Measurements from ENCODE around the gene SLC19A1. TPM values are rescaled to one million over a fixed set of nuclear protein-coding genes. Genes with fewer than 3 reads are reported as not detected.

Gene SLC19A1
- total RNA-seq, 1 donor from 2014 or later: 36.8 TPM

DNA sequence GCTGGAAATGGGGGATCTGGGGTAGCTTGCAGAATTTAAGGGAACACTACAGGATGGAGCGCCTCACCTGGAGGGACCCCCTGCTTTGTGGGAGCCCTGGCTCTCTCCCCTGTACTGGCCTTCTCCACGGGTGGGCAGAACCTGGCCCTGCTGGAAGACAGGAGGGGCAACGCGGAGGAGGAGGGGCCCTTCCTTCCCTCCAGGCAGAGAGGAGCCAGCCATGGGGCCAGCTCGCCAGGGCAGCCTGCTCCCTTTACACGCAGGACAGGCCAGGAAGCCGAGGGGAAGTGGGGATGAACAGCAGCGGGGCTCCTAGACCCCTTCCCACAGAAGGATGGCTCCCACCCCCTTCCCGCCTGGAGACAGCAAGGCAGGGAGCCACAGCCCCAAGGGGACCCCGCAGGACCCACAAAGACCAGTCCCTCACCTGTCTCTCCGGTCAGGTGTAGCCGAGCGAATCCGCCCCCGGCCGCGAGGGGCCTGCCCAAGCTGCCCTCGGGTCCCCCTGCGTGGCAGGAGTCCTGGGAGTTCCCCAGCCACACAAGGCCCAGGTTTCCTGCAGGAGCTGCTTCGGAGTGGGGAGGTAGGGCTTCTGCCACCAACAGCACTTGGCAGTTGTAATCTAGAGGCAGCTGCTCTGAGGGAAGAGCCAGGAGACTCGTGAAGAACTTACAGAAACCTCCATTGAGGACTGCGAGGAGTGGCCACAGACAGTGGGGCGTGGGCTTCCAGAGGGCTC, 1.6 kb upstream of the SLC19A1 start:
- DNase-seq (ENCODE audit: low spot score in 2 of 2, unreplicated experiment in 2 of 2): peak in 1 of 2 experiments; percentile 40
- Mint-ChIP-seq H3K27me3 (ENCODE audit: low read depth) (no peaks in the 10 kb centered on the region), H3K4me3 (peak overlapping the region; percentile 65), H3K27ac (peak overlapping the region; percentile 50), H3K36me3 (no peaks in the 10 kb centered on the region), H3K4me1 (peaks cover 37% of the 10 kb centered on the region), H3K9me3 (no peaks in the 10 kb centered on the region)
- TF ChIP-seq, protein P1, sequence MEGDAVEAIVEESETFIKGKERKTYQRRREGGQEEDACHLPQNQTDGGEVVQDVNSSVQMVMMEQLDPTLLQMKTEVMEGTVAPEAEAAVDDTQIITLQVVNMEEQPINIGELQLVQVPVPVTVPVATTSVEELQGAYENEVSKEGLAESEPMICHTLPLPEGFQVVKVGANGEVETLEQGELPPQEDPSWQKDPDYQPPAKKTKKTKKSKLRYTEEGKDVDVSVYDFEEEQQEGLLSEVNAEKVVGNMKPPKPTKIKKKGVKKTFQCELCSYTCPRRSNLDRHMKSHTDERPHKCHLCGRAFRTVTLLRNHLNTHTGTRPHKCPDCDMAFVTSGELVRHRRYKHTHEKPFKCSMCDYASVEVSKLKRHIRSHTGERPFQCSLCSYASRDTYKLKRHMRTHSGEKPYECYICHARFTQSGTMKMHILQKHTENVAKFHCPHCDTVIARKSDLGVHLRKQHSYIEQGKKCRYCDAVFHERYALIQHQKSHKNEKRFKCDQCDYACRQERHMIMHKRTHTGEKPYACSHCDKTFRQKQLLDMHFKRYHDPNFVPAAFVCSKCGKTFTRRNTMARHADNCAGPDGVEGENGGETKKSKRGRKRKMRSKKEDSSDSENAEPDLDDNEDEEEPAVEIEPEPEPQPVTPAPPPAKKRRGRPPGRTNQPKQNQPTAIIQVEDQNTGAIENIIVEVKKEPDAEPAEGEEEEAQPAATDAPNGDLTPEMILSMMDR (IDR thresholded peaks at IDR 0.05; ENCODE audit: unreplicated experiment): no peak

DNA sequence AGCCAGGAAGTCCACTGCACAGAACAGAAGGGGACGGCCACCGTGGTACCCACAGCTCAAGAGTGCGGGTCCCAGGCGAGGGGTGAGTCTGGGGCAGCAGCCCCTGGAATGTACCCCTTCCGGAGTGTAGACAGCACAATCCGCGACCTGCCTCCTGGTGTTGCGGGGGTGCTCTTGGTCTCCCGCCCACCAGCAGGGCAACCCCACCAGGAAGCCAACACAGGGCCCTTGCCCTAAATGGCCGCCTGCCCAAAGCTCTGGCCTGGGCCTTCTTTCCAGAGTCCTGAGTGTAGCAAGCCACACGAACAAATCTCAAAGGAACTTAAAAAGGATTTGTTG, 1.1 kb upstream of the SLC19A1 start:
- peaks cover 37% of the 10 kb centered on the region for H3K4me1 Mint-ChIP-seq
- H3K9me3 Mint-ChIP-seq: no peaks in the 10 kb centered on the region
- TF ChIP-seq, protein P1 (IDR thresholded peaks at IDR 0.05; ENCODE audit: unreplicated experiment): no peak
- DNase-seq (ENCODE audit: low spot score in 2 of 2, unreplicated experiment in 2 of 2): no peak
- H3K36me3 Mint-ChIP-seq: no peaks in the 10 kb centered on the region
- peak overlapping the region; percentile 65 for H3K4me3 Mint-ChIP-seq
- H3K27me3 Mint-ChIP-seq (ENCODE audit: low read depth): no peaks in the 10 kb centered on the region
- peak overlapping the region; percentile 50 for H3K27ac Mint-ChIP-seq

DNA sequence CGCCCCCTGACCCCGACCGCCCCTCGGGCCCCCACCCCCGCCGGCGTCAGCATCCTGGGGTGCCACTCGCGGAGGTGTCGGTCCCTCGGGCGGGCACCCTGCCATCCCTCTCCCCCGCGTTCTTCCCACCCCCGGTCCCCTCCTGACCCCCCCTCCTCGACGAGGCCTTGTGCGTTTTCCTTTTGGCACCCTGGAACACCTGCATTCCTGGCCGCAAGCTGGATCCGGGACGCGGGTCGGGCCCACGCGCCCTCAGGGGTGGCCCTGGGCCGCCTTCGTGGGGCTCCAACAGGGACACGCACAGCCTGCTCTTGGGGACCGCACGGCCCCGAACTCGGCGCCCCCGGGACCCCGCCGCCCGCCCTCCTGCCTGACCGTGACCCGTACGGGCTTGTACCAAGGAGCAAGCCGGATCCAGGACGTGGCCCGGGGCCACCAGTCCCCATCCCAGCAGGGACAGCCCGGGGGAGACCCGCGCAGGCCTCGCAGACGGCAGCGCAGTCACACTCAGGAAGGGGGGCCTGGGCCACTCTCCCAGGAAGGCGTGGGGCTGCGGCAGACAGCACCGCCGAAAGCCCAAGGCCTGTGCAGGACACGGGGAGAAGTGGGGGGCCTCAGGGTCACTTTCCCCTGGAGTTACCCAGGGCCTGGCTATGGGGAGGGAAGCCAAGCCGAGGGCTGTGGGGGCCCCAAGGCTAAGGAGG, 579 bp upstream of the SLC19A1 start:
- Mint-ChIP-seq H3K4me3 (peak overlapping the region; percentile 65), H3K36me3 (no peaks in the 10 kb centered on the region), H3K9me3 (no peaks in the 10 kb centered on the region), H3K27ac (no peak overlapping the region), H3K27me3 (ENCODE audit: low read depth) (no peaks in the 10 kb centered on the region), H3K4me1 (peaks cover 33% of the 10 kb centered on the region)
- TF ChIP-seq, protein P1 (IDR thresholded peaks at IDR 0.05; ENCODE audit: unreplicated experiment): no peak
- DNase-seq (ENCODE audit: low spot score in 2 of 2, unreplicated experiment in 2 of 2): peak in 1 of 2 experiments; percentile 37

DNA sequence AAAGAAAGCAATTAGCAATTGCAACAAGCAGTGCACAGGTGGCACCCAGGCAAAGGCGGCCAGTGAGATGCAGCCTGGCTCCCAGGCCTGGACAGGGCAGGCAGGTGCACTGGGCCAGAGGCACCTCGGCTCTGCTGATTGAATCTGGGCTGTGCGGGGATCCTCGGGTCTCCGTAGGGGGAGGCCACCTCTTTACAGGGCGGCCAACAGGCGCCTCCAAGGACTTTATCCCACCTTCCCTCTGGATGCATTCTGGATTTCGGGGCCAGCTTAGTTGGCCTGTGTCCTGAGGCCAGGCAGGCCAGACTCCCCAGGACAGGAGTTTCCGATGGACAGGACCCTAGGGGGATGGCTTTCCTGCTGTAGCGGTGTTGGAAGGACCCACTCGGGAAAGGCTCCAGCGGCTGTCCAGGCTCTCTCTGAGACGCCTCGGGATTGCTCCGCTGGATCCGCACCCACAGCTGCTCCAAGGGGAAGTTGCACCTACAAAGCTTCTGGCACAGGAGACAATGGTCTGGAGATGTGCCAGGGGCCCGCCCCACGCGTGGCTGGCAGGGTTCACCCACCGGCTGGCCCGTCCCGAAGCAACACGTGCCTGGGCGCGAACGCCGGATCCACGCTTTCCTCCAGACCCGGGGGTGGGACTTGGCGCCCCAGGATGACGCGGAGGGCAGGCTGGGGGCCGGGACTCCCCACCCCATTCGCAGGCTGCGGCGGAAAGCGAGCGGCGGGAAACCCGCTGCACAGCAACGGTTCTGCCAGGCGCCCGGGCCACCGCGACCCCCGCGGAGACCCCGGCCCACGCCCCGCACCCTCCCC, 810 bp downstream of the SLC19A1 start:
- DNase-seq (ENCODE audit: low spot score in 2 of 2, unreplicated experiment in 2 of 2): peak in 1 of 2 experiments; percentile 47
- H3K27me3 Mint-ChIP-seq (ENCODE audit: low read depth): no peaks in the 10 kb centered on the region
- H3K36me3 Mint-ChIP-seq: no peaks in the 10 kb centered on the region
- peak overlapping the region; percentile 19 for H3K27ac Mint-ChIP-seq
- H3K9me3 Mint-ChIP-seq: no peaks in the 10 kb centered on the region
- peaks cover 19% of the 10 kb centered on the region for H3K4me1 Mint-ChIP-seq
- H3K4me3 Mint-ChIP-seq: peak overlapping the region; percentile 69
- TF ChIP-seq, protein P1 (IDR thresholded peaks at IDR 0.05; ENCODE audit: unreplicated experiment): no peak

DNA sequence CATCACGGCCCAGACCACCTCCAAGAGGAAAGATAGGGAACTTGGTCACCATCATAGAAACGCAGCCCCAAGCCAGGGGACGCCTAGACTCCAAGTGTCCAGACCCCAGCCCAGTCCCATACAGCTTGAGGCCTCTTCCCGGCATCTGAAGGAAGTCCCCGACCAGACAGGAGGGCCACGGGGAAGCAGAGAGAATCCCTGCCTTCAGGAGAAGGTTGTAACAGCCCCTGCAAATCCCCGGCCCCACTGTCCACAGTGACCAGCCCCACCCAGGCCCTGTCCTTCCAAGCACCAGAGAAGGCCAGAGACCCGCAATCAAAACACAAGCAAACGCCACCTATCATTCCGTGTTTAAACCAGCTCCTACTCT, 1.7 kb downstream of the SLC19A1 start:
- Mint-ChIP-seq H3K36me3 (no peaks in the 10 kb centered on the region), H3K27ac (no peak overlapping the region), H3K4me1 (peaks cover 18% of the 10 kb centered on the region), H3K27me3 (ENCODE audit: low read depth) (no peaks in the 10 kb centered on the region), H3K9me3 (no peaks in the 10 kb centered on the region), H3K4me3 (peak overlapping the region; percentile 69)
- DNase-seq (ENCODE audit: low spot score in 2 of 2, unreplicated experiment in 2 of 2): peak; percentile 13 to 22
- TF ChIP-seq, protein P1 (IDR thresholded peaks at IDR 0.05; ENCODE audit: unreplicated experiment): no peak
